Lower leg skin (tissue), 3 donors: ENCODE results near the gene SIK1.
"Not testable (repeated sequence)": the region's sequence is repeated elsewhere in the genome, so short reads cannot be mapped to it uniquely, and the experiment has no call there.

Experiments
- POLR2A ChIP-seq, 2 donors: fragments of 450-650 bp; IDR thresholded peaks; one replicate each; pipeline ENCODE4 v1.6.1; 2016 to 2017; ENCODE audit warnings: antibody characterized with exemption in 2 of 2, mild to moderate bottlenecking in 1 of 2, moderate library complexity in 1 of 2
- TF ChIP-seq, protein P1 (sequence below), 3 donors: fragments of 450-650 bp; IDR thresholded peaks; one replicate each; pipeline ENCODE4 v1.5.1; 2016; ENCODE audit warnings: antibody characterized with exemption in 3 of 3, mild to moderate bottlenecking in 3 of 3, moderate library complexity in 2 of 3

- TF ChIP-seq, protein P1, sequence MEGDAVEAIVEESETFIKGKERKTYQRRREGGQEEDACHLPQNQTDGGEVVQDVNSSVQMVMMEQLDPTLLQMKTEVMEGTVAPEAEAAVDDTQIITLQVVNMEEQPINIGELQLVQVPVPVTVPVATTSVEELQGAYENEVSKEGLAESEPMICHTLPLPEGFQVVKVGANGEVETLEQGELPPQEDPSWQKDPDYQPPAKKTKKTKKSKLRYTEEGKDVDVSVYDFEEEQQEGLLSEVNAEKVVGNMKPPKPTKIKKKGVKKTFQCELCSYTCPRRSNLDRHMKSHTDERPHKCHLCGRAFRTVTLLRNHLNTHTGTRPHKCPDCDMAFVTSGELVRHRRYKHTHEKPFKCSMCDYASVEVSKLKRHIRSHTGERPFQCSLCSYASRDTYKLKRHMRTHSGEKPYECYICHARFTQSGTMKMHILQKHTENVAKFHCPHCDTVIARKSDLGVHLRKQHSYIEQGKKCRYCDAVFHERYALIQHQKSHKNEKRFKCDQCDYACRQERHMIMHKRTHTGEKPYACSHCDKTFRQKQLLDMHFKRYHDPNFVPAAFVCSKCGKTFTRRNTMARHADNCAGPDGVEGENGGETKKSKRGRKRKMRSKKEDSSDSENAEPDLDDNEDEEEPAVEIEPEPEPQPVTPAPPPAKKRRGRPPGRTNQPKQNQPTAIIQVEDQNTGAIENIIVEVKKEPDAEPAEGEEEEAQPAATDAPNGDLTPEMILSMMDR (IDR thresholded peaks at IDR 0.05), result not testable (repeated sequence)
- not testable (repeated sequence) for TF ChIP-seq POLR2A (IDR thresholded peaks at IDR 0.05)
Observed at GRCh38 chr21:43427242-43427559, 270 bp upstream of the SIK1 start.
